GM18526 (cell line): ENCODE measurements around the gene TRIM10.

Experiments
- POLR2A ChIP-seq: IDR thresholded peaks from 3 replicates; pipeline ENCODE4 v1.6.1; 2011; ENCODE audit not compliant: insufficient read length; ENCODE audit errors: extremely low read depth

TRIM10 gene

DNA sequence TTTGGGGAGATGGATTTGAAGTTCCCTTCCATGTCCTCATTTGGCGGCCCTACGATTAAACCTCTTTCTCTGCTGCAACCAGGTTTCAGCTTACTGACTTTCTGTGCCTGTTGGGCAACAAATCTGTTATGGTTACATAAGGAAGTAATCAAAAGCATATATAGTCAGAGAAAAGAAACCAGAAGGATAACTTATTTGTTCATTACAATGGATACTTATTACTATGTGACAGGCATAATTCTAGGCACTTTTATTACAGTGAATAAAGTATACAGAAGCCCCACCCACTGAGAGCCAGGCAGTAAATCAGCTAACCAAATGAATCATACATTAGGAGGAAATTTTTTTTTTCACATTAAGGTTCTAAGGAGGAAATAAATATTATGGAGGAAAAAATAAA is 38.5 kb downstream of the TRIM10 start:
- no peak for TF ChIP-seq POLR2A

GRCh38 chr6:30121446-30122366 is 39.3 kb downstream of the TRIM10 start:
- TF ChIP-seq POLR2A = no peak

DNA sequence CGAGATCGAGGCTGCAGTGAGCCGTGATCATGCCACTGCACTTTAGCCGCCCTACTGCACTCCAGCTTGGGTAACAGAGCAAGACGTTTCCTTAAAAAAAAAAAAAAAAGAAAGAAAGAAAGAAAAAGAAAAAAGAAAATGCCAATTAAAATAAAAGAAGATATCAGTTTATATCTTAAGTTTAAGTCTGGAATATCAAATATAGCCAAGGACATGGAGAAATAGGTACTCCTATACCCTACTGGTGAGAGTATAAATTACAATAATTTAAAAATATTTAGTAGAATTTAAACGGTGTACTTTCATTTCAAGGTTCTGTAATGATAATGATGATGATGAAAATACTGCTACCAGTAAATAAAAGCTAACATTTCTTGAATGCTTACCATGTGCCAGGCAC is 44.3 kb downstream of the TRIM10 start:
- no peak for TF ChIP-seq POLR2A

DNA sequence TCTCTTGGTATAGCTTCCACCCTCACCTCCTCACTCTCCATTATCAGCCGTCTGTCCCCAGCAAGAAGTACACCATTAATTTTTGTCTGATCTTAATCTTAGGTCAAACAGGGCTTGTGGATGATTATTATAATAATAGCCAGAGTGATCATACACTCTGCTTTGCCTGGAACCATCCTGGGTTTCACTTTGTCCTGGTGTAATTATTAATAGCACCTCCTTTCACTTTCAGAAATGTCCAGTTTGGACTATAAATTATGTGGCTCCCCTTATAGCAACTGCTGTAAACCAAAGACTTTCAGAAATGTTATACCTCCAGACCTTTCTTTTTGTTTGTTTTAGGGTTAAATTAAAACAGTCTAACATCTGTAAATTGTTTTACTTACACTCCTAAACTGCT is 47.2 kb downstream of the TRIM10 start:
- TF ChIP-seq POLR2A = no peak

DNA sequence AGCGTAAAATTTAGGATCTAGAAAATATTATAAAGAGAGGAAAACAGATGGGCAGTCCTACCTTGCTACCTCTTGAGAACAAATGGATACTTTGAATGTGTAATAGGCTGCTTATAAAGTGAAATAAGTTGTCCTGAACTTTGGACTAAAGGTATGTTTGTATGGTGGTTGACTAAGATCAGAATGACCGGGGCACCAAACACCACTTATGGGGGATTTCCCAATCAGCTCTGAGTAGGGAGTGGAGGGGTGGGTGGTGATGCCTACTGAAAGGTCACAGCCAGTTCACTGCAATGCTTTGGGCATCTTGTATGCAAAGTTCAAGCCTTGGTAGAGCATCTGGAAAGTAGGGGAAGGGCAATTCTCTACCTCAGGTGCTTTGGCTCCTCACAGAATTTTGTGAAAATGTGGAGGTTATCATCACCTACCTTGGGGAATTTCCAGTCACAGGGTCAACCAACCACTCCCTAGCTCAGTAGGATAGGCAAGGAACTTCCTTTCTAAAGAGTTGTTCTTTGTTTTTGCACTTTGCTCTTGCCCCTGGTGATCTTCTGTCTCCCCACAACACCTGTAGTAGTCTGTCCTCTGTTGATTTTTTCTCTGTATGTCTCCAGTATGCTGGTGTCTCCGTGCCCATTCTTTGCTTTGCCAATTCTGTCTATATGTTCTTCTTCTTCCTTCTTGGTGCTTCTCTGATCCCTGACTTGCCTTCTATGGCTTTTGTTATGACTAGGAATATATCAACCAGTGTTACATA is 47.8 kb downstream of the TRIM10 start, which contains the start of gene TRIM31:
Gene TRIM31, minus strand, starts transcription at position 88 of the 757 bp plus-strand sequence. CDS start 285 bp downstream, outside the sequence.
- TF ChIP-seq POLR2A = no peak

DNA sequence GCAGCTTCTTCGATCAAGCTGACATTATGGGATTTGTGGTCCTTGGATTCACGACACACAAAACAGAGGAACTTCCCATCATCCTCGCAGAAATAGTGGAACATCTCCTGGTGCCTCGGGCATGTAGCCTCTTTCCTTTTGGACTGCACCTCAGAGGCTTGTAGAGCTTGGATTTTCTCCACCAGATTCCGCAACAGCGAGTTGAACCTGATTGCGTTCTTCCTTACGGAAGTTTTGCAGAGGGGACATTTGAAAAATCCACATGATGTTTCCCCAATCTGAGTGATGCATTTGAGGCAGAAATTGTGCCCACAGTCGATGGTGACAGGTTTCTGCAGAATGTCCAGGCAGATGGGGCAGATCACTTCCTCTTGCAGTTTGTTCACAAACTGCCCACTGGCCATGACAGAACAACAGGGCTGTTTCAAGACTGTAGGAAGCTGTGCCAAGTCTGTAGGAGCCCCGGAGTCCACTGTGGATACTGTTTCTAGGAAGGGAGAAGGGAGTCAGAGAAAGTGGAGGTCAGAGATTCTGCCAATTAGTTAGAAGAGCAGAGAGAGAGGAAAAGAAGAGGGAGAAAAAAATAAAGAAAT is 48.5 kb downstream of the TRIM10 start:
- TF ChIP-seq POLR2A = no peak

DNA sequence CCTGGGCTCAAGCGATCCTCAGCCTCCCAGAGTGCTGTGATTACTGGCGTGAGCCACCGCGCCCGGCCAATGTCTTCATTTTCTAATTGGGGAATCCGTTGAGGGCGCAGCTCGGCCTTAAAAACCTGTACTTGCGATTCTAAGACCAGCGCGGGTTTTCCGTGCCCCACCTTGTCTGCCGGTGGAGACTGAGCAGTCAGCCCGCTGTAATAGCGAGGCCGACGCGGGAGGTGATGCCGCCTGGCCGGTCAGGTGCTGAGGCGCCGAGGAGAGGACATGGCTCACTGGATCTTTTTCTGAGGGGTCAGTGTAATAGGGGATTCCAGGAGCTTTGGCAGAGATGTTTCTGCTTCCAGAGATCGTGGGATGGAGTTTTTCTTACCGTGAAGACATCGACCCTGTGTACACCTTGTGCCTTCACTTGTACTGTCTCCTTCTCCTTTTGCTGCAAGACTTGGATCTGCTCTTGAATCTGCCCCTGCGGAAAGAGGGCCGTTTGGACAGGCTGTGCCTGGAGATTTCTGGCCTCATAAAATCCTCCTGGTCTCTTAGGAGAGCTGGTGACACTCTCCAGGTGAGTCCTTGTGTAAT is 49.6 kb downstream of the TRIM10 start:
- TF ChIP-seq POLR2A = no peak

DNA sequence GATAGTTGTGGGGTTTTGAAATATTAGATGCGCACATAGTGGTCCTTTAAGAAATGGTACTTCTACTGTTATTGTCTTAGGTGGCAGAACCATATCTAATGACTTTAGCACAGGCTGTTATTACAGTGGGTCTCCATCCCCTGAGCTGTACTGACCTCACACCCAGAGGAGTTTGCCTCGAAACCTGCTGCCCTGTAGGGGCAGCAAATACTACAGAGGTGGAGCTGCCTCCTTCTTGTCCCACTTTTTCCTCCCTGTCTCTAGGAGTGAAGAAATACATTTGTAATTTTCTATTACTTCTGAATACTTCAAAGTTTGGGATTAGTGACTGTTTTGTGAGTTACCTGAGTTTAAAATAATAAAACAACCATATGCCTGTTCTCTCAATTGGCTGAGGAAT is 56.4 kb downstream of the TRIM10 start:
- TF ChIP-seq POLR2A = no peak

DNA sequence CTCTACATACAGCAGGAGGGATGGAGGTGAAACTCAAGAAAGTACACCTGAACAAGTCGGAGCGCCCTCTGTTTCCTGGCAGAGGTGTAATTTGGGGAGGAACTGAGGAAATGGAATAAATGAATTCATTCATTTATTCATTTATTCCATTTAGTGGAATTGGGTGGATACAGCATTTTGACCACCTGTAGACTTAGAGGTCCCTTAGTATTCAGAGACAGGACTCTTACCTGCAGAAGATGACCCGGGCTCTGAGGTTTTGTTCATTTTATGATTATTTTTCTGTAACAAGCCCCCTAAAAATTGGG is 57.2 kb downstream of the TRIM10 start:
- TF ChIP-seq POLR2A = no peak

- TF ChIP-seq POLR2A = no peak
Observed at GRCh38 chr6:30102970-30103871, 57.8 kb downstream of the TRIM10 start.

DNA sequence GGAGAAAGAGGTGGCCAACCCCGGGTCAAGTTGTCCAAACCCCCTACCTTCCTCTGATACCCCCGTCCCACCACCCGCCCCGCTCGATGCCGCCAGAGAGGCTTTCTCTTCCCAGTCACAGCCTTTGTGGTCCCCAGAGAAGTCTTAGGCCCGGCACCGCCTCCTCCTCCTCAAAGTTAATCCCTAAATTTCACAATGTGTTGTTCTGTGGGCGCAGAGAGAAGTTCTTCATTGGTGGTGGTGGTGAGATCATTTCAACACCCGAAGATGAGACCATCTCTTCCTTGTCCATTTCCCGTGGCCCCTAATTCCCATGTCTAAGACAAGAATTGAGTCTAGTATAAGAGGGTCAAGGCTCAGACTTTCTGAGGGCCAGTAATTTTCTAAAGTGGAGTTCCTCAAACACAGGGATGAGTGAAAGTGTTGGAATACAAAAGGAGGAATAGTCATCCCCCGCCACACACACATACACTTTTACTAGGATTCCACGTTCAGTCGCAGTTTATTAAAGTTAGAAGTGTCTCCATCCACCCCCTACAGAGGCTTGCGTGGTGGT is 58.5 kb downstream of the TRIM10 start:
- TF ChIP-seq POLR2A = no peak
